Measurements from ENCODE around the gene PADI4.
"Not testable (repeated sequence)": the region's sequence is repeated elsewhere in the genome, so short reads cannot be mapped to it uniquely, and the experiment has no call there.

PADI4 gene

DNA sequence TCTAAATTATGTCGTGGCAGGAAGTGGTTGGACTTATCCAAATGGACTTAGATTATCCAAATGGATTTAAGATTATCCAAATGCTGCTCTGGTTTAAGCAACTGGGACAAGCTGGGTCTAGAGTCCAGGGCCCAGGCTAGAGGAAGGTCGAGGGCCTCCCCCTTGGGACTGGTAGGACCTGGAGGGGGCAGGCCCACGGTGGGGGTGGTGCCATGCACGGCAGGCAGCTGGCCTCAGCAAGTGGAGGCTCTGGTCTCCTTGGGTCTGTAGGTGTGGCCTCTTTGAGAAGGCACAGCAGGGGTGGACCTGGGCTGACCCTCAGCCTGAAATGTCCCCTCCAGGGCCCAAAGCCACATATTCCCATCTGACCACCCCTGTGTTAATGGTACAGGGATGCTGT lies 93.8 kb downstream of the PADI4 start:
- no peak overlapping the region for H3K27ac ChIP-seq
- no peaks in the 10 kb centered on the region for H3K27me3 ChIP-seq
- no peaks in the 10 kb centered on the region for H3K9me3 ChIP-seq
- no peak for TF ChIP-seq Cebpa-rat (IDR thresholded peaks at IDR 0.05)
- 0 out of 2 replicates have a peak, but pooled peaks cover 6% of the 10 kb centered on the region for H3K4me1 ChIP-seq
- H3K9ac ChIP-seq: no peak overlapping the region
- H3K4me3 ChIP-seq: no peak overlapping the region
- peaks cover 14% of the 10 kb centered on the region for H3K36me3 ChIP-seq
- H3K4me2 ChIP-seq: no peak overlapping the region
- peaks cover 37% of the 10 kb centered on the region for H4K20me1 ChIP-seq

DNA sequence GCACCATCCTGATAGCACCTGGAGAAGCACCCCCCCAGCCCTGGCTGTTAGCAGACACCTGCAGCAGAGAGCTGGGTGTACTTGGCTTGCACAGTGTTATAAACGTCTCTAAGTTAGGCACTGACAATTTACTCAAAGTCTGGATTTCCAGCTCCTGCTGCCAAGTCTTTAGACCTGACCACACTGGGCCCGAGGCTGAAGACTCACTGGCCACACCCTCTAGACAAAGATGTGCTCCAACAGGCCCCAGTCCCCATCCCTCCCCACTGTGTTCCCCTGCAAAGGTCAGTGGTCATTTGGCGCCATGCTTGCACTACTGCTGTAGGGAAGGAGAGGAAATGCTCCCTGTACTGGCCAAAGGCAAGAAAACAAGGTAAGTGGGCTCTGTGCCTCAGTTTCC lies 95.1 kb downstream of the PADI4 start:
- H3K27me3 ChIP-seq: no peaks in the 10 kb centered on the region
- H3K9me3 ChIP-seq: no peaks in the 10 kb centered on the region
- H3K36me3 ChIP-seq: peaks cover 26% of the 10 kb centered on the region
- 0 out of 2 replicates have a peak, but pooled peaks cover 6% of the 10 kb centered on the region for H3K4me1 ChIP-seq
- no peak overlapping the region for H3K9ac ChIP-seq
- H4K20me1 ChIP-seq: peaks cover 49% of the 10 kb centered on the region
- TF ChIP-seq Cebpa-rat (IDR thresholded peaks at IDR 0.05): no peak
- H3K4me2 ChIP-seq: no peak overlapping the region
- H3K27ac ChIP-seq: no peak overlapping the region
- H3K4me3 ChIP-seq: no peak overlapping the region

DNA sequence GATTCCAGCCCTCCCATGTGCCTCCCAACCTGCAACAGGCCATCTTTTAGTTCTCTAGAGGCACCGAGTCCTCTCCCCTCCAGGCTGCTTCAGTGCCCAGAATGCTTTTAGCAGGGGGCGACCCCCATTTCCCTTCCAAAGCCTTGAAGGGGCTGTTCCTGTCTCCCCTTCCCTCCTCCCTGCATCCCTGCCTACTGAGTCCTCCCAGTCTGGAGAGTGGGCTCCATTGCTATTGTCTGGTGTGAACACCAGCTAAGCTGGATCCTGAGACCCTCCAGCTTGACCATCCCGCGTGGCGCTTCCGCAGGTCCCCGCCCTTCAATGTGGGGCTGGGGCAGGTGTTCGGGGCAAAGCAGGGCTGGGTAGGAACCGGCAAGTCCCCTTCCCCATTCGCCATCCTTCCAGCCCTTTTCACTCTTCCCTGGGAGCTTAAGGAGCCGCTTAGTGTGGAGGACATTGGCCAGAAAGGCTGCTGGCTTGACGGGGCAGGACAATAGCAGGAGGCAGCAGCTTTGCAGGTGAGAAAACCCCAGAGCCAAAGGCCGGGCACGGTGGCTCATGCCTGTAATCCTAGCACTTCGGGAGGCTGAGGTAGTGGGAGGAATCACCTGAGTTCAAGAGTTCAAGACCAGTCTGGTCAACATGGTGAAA lies 96.2 kb downstream of the PADI4 start:
- H4K20me1 ChIP-seq: peaks cover 60% of the 10 kb centered on the region
- peaks cover 37% of the 10 kb centered on the region for H3K36me3 ChIP-seq
- H3K27ac ChIP-seq: no peak overlapping the region
- no peaks in the 10 kb centered on the region for H3K9me3 ChIP-seq
- 0 out of 2 replicates have a peak, but pooled peaks cover 6% of the 10 kb centered on the region for H3K4me1 ChIP-seq
- no peak overlapping the region for H3K4me2 ChIP-seq
- TF ChIP-seq Cebpa-rat (IDR thresholded peaks at IDR 0.05): no peak
- H3K4me3 ChIP-seq: no peak overlapping the region
- H3K27me3 ChIP-seq: no peaks in the 10 kb centered on the region
- no peak overlapping the region for H3K9ac ChIP-seq

DNA sequence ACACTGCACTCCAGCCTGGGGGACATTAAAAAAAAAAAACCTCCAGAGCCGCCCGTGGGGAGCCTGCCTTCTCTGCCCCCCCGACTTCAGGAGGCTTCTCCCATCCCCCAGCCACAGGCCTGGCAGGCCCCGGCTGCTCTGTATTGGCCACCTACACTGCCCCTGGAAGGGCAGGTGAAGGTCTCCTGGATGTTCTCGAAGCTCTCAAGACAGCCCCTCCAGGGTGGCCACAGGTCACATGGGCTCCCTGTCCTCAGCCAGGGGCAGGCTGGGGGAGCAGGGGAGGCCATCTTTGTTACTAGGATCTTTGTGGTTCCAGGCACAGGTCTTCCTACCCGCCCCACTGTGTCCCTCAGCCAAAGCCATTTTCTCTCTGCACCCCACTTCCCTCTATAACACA lies 96.8 kb downstream of the PADI4 start:
- no peaks in the 10 kb centered on the region for H3K9me3 ChIP-seq
- no peak for TF ChIP-seq Cebpa-rat (IDR thresholded peaks at IDR 0.05)
- no peak overlapping the region for H3K4me3 ChIP-seq
- H3K27ac ChIP-seq: no peak overlapping the region
- no peaks in the 10 kb centered on the region for H3K27me3 ChIP-seq
- H3K4me2 ChIP-seq: no peak overlapping the region
- H3K36me3 ChIP-seq: peaks cover 44% of the 10 kb centered on the region
- peaks cover 67% of the 10 kb centered on the region for H4K20me1 ChIP-seq
- H3K4me1 ChIP-seq: 0 out of 2 replicates have a peak, but pooled peaks cover 6% of the 10 kb centered on the region
- no peak overlapping the region for H3K9ac ChIP-seq

DNA sequence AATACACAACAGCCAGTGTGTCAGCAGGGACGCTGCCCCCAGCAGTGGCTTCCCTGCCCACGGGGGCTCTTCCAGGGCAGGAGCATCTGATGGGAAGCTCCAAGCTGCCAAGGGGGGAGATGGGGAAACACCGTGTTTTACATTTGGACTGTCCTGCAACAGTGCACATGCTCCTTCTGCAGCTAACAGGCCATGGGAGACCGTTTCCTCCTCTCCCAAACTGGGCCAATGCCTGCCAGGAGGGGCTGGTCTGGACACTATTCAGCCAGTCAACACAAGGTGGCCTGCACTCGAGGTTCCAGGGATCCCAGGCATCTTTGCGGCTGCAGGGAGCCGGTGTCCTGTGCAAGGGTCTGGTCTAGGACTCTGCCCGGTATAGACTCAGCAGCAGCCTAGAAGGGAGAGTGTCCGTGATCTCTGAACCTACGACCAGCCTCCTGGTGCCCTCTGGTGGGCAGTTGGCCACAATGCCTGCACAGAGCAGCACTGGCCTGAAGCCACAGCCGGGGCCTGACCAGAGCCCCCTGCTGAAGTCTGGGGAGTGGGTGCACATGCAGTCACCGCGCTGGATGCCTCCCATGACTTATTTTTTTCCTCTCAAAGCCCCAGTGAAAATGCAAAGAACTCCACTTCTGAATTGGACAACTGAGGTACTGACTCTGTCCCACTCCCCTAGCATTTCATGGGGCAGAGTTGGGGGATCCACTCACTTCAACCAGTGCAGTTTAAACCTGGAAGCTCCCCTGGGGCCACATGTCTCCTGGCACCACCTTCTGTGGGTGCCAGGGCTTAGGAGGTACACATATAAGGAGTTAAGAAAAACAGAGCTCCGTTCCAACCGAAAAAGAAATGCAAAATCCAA lies 98.1 kb downstream of the PADI4 start:
- no peak for TF ChIP-seq Cebpa-rat (IDR thresholded peaks at IDR 0.05)
- Histone ChIP-seq H3K4me3 (no peak overlapping the region), H3K4me1 (0 out of 2 replicates have a peak, but pooled peaks cover 6% of the 10 kb centered on the region), H3K27ac (no peak overlapping the region), H3K9me3 (no peaks in the 10 kb centered on the region), H3K36me3 (peaks cover 57% of the 10 kb centered on the region), H3K27me3 (no peaks in the 10 kb centered on the region), H4K20me1 (peaks cover 80% of the 10 kb centered on the region), H3K4me2 (no peak overlapping the region), H3K9ac (no peak overlapping the region)

DNA sequence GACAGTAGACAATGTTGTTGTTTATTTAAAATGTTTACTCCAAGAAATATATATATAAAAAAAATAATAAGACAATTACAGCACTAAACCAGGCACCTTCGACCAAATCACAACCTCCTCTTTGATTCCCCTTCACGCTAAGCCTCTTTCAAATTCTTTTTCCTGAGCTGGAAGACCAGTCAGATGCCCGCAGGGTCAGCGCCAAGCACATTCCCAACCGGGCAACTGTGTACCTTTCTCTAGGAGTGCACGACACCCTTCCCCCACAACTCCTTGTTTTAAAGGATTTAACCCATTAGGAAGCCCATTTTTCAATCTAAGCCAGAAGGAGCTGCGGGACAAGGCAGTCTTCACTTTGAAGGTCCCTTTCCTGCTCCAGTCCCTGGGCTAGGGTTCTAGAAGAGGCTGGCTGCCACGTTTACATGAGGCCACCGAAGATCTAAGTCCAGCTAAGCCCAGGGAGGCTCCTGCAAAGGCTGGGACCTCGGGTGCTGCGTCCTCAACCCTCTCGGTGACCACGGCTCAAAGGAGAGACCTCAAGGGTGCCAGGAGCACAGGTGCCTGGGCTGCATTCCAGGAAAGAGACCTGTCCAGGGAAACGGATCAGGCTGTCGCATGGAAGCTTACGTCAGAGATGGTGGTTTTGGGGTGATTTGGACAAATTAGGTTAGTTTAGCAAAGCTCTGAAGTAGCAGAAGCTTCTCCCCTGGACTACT lies 98.9 kb downstream of the PADI4 start:
- H3K4me3 ChIP-seq, H3K4me2 ChIP-seq, H3K27ac ChIP-seq, H3K9ac ChIP-seq, H3K9me3 ChIP-seq, H3K4me1 ChIP-seq, H3K27me3 ChIP-seq: not testable (repeated sequence)
- Histone ChIP-seq H4K20me1 (peaks cover 86% of the 10 kb centered on the region), H3K36me3 (peaks cover 65% of the 10 kb centered on the region)

DNA sequence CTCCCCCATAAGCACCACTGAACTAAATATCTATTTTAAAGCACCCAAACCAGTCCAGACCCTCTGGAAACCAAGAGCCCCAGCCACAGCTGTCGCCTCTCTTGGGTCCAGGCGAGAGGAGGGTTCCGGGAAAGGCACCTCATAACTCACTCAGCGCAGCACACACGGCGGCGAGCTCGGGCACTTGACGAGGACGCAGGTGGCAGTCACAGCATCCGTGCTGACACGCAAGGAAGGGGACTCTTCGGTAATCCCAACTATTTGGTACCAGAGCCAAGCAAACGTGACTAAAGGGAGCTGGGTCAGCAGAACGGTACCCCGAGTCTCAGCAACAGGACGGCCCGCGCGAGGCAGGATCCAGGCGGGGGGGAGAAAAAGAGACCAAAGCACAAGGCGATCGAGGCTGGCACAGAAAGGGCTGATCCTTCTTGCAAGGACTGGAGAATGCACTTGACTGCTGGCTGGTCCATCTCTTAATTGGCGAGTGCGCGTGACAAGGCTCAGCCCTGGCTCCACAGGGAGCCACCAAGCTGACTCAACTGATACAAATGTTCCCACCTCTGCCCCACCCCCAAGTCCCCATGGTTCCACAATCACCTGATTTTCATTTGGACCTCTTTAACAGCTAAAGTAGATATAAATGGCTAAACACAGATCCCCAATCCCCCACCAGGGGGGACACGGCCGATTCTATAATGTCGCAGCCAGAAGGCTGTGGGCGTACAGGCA lies 100.0 kb downstream of the PADI4 start:
- not testable (repeated sequence) for H3K9ac ChIP-seq, H3K4me3 ChIP-seq, H3K4me1 ChIP-seq, H3K27ac ChIP-seq, H3K27me3 ChIP-seq, H3K4me2 ChIP-seq, H3K9me3 ChIP-seq
- H4K20me1 ChIP-seq: peaks cover 90% of the 10 kb centered on the region
- peaks cover 75% of the 10 kb centered on the region for H3K36me3 ChIP-seq

DNA sequence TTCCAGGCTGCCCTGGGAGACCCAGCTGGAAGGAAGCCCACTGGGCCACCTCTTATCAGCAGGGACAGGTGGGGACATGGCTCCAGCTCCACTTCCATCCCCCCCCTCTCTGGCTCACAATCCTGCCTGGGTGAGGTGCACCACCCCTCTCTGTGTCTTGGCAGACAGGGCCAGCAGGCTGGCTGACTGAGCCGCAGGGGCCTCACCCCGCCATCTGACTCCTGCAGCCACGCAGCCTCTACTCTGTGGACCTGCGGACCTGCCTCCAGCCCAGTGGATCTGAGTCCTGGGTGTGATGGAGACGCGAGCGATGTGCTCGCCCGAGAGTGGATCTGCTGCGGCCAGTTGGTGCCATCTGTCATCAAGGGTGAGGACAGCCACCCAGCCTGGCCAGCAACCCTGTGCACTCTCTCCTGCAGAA lies 101.4 kb downstream of the PADI4 start:
- no peak overlapping the region for H3K9ac ChIP-seq
- no peak overlapping the region for H3K27ac ChIP-seq
- H3K9me3 ChIP-seq: no peaks in the 10 kb centered on the region
- H3K4me3 ChIP-seq: no peak overlapping the region
- no peaks in the 10 kb centered on the region for H3K27me3 ChIP-seq
- H3K4me2 ChIP-seq: no peak overlapping the region
- 0 out of 2 replicates have a peak, but pooled peaks cover 1% of the 10 kb centered on the region for H3K4me1 ChIP-seq
- H4K20me1 ChIP-seq: peaks cover 100% of the 10 kb centered on the region
- peaks cover 89% of the 10 kb centered on the region for H3K36me3 ChIP-seq
- TF ChIP-seq Cebpa-rat (IDR thresholded peaks at IDR 0.05): no peak

DNA sequence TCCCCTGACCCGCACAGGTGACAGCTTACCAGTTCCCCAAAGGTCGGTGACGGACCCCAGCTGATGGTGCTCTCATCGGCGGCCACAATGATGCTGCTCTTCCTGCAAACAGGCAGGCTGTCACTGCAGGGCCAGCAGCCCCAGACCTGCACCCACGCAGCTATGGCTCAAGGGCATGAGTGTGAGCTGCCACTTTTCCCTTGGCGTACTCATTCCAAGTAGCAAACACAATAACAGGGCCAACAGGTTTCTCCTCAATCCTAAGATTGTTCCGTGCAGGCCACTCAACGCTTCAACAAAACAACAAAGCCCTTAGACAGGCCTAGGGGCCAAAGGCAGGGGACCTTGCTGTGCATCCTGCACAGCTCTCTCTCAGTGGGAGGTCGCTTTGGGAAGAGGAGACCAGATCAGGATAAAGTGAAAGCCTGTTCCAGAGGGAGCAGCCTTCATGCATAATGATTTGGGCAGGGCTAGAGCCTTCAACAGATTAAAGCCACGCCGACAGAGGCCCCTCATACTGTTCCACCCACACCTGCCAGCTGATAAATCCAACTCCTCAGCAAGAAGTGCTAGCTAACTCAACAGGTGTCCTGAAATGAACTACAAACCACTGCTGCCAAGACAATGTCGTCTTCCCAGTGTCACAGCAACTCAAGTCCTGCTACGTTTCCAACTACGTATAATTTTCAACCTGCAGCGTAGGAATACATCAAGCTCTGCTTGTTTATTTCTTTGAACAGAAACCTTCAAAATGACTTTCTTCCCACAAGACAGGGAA lies 104.3 kb downstream of the PADI4 start:
- Histone ChIP-seq H3K27ac (no peak overlapping the region), H4K20me1 (peaks cover 96% of the 10 kb centered on the region)

More for the DNA sequence above, 104.3 kb downstream of the PADI4 start:
- H3K27me3 ChIP-seq: no peaks in the 10 kb centered on the region
- H3K9me3 ChIP-seq: no peaks in the 10 kb centered on the region
- H3K36me3 ChIP-seq: peaks cover 99% of the 10 kb centered on the region
- no peak overlapping the region for H3K4me2 ChIP-seq
- H3K9ac ChIP-seq: no peak overlapping the region
- H3K4me3 ChIP-seq: no peak overlapping the region
- H3K4me1 ChIP-seq: no peaks in the 10 kb centered on the region
- no peak for TF ChIP-seq Cebpa-rat (IDR thresholded peaks at IDR 0.05)
